ENCODE measurements around the gene DTNB. TPM values are rescaled to one million over a fixed set of nuclear protein-coding genes. Genes with fewer than 3 reads are reported as not detected.

The DTNB gene
- total and polyA plus RNA-seq, 10 of the 15 experiments (the other 5 are each of a cell fraction or from before 2014, with no cell fraction given) = 4.5 to 30.6 (median 11.9) TPM

DNA sequence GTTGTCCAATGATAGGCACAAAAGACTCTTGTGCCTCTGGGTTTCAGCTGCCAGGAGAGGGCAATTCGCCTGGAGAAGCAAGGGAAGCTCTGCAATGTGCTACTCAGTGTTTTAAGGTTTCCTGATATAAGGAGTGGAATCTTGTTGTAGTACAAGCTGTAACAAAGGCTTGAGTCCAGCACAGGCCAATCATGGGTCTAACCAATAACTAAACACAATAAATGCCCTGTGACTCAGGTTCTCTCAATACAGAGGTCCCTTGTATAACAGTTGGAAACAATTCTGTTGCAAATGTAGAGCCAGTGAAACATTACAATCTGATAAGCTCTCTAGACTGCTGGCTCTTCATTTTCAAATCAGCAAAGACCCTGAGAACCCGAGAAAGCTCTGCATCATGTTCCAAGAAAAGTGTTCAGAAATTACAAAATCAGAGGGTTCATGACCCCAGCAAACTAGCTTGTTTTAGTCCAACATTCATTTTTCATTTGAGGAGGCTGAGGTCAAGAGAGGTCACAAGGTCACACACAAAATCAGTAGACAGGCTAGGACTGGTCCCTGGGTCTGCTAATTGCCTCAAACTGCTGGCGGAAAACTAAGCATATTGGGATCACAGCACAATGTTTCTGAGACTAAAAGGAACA is 272.7 kb downstream of the DTNB start:
- H3K4me3 ChIP-seq = peak overlapping the region; percentile 39; the same call in 1 of the 2 replicates
- H3K79me2 ChIP-seq (ENCODE audit: control insufficient read depth, insufficient read depth, low read length) = peaks cover 28% of the 10 kb centered on the region
- POLR2A ChIA-PET = interaction anchor here (0.5 to 11.6 kb wide), 13 partner anchors 10 to 185 kb away, joined by 3 to 192 read pairs (median 6); no protein-coding TSS in a partner anchor
- H3K27ac ChIP-seq (ENCODE audit: control insufficient read depth, insufficient read depth) = peak overlapping the region; percentile 97
- no TSS peak for BruUV-seq (replicated peaks)
- H3K4me1 ChIP-seq (ENCODE audit: control insufficient read depth, insufficient read depth, low read length) = peaks cover 53% of the 10 kb centered on the region
- H4K20me1 ChIP-seq (ENCODE audit: control insufficient read depth, insufficient read depth) = no peaks in the 10 kb centered on the region
- no peaks in the 10 kb centered on the region for H3K27me3 ChIP-seq (replicated peaks in 1 of 2; ENCODE audit: control insufficient read depth in 2 of 2, insufficient read depth in 2 of 2, low read length in 1 of 2)
- FAIRE-seq (no peak), DNase-seq (ENCODE audit: low read depth, low spot score) (no peak), ATAC-seq (no peak)
- intact Hi-C loops (cut with micrococcal nuclease; ENCODE audit: unreplicated experiment) (no loop called here), in situ Hi-C loops (cut with MboI) (no loop called here)
- WGBS (ENCODE audit: insufficient coverage, insufficient replicate concordance, low lambda C conversion rate, missing lambda C conversion rate) = 38% methylated on average over 3 of the region's 3 CpGs
- RAD21 ChIA-PET (ENCODE audit: unreplicated experiment) = interaction anchor here (0.6 to 9.4 kb wide), 12 partner anchors 9 to 1014 kb away, joined by 3 to 189 read pairs (median 4); no protein-coding TSS in a partner anchor
- CTCF ChIA-PET = interaction anchor here (0.9 to 9.9 kb wide), 10 partner anchors 10 to 234 kb away, joined by 3 to 105 read pairs (median 3); no protein-coding TSS in a partner anchor
- H3K4me2 ChIP-seq (ENCODE audit: control insufficient read depth, insufficient read depth) = peak overlapping the region; percentile 98
- no peaks in the 10 kb centered on the region for H3K9me3 ChIP-seq (replicated peaks; ENCODE audit: control insufficient read depth, insufficient read depth, low read length)
- H2AFZ ChIP-seq (ENCODE audit: control insufficient read depth, low read depth, low read length) = peak overlapping the region; percentile 30; the same call in 1 of the 2 replicates
- peak overlapping the region; percentile 59 for H3K9ac ChIP-seq (ENCODE audit: control insufficient read depth, insufficient read depth, low read length)
- no peaks in the 10 kb centered on the region for H3K36me3 ChIP-seq (ENCODE audit: control insufficient read depth in 2 of 2, insufficient read depth in 2 of 2, low read length in 1 of 2)
- SMC1A ChIA-PET (ENCODE audit: uncharacterized antibody, unreplicated experiment) = interaction anchor here (0.7 to 12.9 kb wide), 16 partner anchors 8 to 166 kb away, joined by 3 to 245 read pairs (median 4); no protein-coding TSS in a partner anchor
- TF ChIP-seq SRF (IDR thresholded peaks at IDR 0.05; ENCODE audit: low read depth in 2 of 2, low read length in 2 of 2) (no peak), PAX5 (IDR thresholded peaks at IDR 0.05; ENCODE audit: borderline replicate concordance, low read depth, low read length) (no peak), ZNF687 (IDR thresholded peaks at IDR 0.05) (peak; percentile 9; the same call in 1 of the 2 replicates), KAT2A (conservative IDR thresholded peaks at IDR 0.05; ENCODE audit: control insufficient read depth, low read depth, low read length) (no peak), ZBTB33 (IDR thresholded peaks at IDR 0.05) (no peak), KLF5 (IDR thresholded peaks at IDR 0.05; ENCODE audit: partially characterized antibody) (no peak), BACH1 (IDR thresholded peaks at IDR 0.05; ENCODE audit: borderline replicate concordance) (no peak), CEBPB (IDR thresholded peaks at IDR 0.05; ENCODE audit: borderline replicate concordance in 1 of 2, low read depth in 2 of 2, low read length in 2 of 2) (no peak), SUPT20H (IDR thresholded peaks at IDR 0.05; ENCODE audit: borderline replicate concordance, control insufficient read depth, low read depth, low read length) (no peak), NR2F1 (conservative IDR thresholded peaks at IDR 0.05) (peak; percentile 95), RBBP5 (conservative IDR thresholded peaks at IDR 0.05) (no peak), POLR2A (IDR thresholded peaks at IDR 0.05; ENCODE audit: low read depth, low read length) (no peak), CHD1 (IDR thresholded peaks at IDR 0.05; ENCODE audit: low read depth, low read length) (no peak)
- TF ChIP-seq, protein P1, sequence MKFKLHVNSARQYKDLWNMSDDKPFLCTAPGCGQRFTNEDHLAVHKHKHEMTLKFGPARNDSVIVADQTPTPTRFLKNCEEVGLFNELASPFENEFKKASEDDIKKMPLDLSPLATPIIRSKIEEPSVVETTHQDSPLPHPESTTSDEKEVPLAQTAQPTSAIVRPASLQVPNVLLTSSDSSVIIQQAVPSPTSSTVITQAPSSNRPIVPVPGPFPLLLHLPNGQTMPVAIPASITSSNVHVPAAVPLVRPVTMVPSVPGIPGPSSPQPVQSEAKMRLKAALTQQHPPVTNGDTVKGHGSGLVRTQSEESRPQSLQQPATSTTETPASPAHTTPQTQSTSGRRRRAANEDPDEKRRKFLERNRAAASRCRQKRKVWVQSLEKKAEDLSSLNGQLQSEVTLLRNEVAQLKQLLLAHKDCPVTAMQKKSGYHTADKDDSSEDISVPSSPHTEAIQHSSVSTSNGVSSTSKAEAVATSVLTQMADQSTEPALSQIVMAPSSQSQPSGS (IDR thresholded peaks at IDR 0.05; ENCODE audit: low read length) = no peak

All from GM12878 (cell line).